ENCODE results near the gene INAFM1.

The INAFM1 gene

DNA sequence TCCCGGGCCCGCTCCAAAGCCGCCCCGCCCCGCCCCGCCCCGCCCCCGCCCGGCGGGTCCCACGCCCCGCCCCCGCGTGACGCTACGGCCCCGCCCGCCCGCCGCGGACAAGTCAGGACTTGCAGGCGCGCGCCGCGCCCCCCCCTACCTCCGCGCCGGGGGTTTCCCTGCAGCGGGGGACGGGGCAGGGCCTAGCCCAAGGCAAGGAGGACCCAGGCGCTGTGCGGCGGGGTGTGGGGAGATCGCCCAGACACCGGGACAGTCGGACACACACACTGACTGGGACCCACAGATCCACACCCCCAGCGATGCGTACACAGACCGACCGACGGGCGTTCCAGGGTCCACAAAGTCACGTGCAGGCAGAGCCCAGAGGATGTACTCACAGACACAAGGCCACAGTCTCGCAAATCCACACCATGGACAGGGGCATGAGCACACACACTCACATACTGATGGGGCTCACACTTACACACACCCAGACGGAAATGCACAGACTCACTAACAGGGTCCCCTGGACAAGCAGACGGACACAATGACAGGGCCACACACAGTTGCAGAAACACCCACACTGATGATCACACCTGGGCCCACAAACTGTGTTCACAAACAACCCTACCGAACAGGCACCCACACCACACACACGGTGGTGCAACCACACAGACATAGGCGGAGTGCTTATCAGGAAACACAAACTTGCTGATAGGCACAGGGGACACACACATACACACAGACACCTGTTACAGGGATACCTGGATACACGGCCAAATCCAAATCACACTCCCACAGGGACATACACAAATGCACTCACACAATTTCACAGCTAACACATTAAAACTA is 43.2 kb upstream of the INAFM1 start:
- Histone ChIP-seq H3K9me3 (ENCODE audit: severe bottlenecking) (no peaks in the 10 kb centered on the region), H3K27ac (peak overlapping the region; percentile 96), H3K36me3 (no peaks in the 10 kb centered on the region), H3K27me3 (ENCODE audit: insufficient read depth, low read depth, severe bottlenecking) (no peaks in the 10 kb centered on the region), H3K4me3 (ENCODE audit: low read depth, low read length) (peak overlapping the region; percentile 53)
- peak; percentile 92 for DNase-seq
- TF ChIP-seq, protein P1, sequence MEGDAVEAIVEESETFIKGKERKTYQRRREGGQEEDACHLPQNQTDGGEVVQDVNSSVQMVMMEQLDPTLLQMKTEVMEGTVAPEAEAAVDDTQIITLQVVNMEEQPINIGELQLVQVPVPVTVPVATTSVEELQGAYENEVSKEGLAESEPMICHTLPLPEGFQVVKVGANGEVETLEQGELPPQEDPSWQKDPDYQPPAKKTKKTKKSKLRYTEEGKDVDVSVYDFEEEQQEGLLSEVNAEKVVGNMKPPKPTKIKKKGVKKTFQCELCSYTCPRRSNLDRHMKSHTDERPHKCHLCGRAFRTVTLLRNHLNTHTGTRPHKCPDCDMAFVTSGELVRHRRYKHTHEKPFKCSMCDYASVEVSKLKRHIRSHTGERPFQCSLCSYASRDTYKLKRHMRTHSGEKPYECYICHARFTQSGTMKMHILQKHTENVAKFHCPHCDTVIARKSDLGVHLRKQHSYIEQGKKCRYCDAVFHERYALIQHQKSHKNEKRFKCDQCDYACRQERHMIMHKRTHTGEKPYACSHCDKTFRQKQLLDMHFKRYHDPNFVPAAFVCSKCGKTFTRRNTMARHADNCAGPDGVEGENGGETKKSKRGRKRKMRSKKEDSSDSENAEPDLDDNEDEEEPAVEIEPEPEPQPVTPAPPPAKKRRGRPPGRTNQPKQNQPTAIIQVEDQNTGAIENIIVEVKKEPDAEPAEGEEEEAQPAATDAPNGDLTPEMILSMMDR (IDR thresholded peaks at IDR 0.05; ENCODE audit: low read depth, low read length), result no peak

DNA sequence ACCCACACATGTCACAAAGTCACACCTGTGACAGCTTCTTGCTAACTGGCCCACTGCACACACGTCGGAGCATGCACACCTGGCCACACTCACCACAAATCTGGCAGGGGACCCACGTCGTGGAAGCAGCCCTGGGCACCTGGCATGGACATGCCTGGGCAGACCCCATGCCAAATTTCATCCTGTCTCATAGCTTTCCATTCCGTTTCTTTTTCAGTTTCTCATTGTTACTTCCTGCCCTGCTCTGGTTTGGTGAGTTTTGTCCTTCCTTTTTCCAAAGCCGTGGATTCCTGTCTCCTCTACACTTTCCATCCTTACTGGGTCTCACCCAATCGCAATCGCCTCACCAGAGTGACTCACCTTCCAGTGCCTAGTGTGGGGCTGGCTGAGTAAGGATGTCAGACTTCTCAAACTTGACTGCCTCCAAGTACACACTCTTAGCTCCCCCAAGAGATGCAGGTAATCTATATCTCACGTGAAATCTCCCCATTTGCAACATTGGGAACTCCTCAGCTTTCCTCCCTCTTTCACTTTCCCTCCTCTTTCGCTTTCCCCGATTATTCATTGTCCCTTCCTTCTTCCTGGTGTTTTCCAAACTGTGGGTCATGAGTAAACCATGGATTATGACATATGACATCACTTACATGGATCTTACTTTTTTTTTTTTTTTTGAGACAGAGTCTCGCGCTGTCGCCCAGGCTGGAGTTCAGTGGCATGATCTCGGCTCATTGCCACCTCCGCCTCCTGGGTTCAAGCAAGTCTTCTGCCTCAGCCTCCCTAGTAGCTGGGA is 42.1 kb upstream of the INAFM1 start:
- TF ChIP-seq, protein P1 (IDR thresholded peaks at IDR 0.05; ENCODE audit: low read depth, low read length), result no peak
- no peak overlapping the region for H3K4me3 ChIP-seq (ENCODE audit: low read depth, low read length)
- H3K27me3 ChIP-seq (ENCODE audit: insufficient read depth, low read depth, severe bottlenecking), result no peaks in the 10 kb centered on the region
- H3K9me3 ChIP-seq (ENCODE audit: severe bottlenecking), result no peaks in the 10 kb centered on the region
- peak overlapping the region; percentile 96 for H3K27ac ChIP-seq
- no peaks in the 10 kb centered on the region for H3K36me3 ChIP-seq
- no peak for DNase-seq

DNA sequence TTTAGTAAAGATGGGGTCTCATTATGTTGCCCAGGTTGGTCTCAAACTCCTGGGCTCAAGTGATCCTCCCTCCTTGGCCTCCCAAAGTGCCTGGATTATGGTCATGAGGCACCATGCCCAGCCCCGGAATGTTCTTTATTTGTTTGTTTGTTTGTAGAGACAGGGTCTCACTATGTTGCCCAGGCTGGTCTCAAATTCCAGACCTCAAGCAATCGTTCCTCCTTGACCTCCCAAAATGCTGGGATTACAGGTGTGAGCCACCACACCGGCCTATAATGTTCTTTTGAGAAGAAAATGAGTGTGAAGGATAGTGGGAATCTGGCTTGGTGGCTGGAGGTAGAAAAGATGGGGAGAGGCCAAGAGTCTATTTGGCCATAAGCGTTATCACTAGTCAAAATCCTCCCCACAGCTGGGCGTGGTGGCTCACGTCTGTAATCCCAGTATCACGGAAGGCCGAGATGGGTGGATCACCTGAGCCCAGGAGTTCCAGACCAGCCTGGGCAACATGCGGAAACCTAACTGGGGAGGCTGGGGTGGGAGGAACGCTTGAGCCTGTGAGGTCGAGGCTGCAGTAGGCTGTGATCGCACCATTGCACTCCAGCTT is 38.5 kb upstream of the INAFM1 start:
- Histone ChIP-seq H3K27me3 (ENCODE audit: insufficient read depth, low read depth, severe bottlenecking) (peaks cover 10% of the 10 kb centered on the region), H3K27ac (no peak overlapping the region), H3K4me3 (ENCODE audit: low read depth, low read length) (no peak overlapping the region), H3K36me3 (no peaks in the 10 kb centered on the region), H3K9me3 (ENCODE audit: severe bottlenecking) (no peaks in the 10 kb centered on the region)
- DNase-seq, result no peak
- TF ChIP-seq, protein P1 (IDR thresholded peaks at IDR 0.05; ENCODE audit: low read depth, low read length), result no peak

DNA sequence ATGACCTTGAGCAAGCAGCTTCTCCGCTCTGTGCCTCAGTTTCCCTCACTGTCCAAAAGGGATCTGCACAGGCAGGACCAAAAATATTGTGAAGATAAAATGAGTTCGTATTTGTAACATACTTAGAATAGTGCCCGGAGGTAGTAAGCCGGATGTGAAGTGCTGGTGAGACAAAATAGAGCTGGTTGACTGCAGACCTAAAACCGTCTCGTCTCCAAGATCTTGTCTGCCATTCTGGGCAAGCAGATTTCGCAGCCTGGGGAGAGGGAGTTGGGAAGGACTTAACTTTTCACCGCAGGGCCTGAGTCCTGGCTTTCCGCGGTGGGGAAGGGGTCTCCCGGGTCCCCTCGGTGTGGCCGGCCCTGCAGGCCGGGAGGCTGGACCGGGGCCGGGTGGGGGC is 35.5 kb upstream of the INAFM1 start:
- Histone ChIP-seq H3K9me3 (ENCODE audit: severe bottlenecking) (no peaks in the 10 kb centered on the region), H3K27me3 (ENCODE audit: insufficient read depth, low read depth, severe bottlenecking) (peaks cover 10% of the 10 kb centered on the region), H3K4me3 (ENCODE audit: low read depth, low read length) (peak overlapping the region; percentile 23; the same call in 1 of the 2 replicates), H3K27ac (no peak overlapping the region), H3K36me3 (no peaks in the 10 kb centered on the region)
- TF ChIP-seq, protein P1 (IDR thresholded peaks at IDR 0.05; ENCODE audit: low read depth, low read length), result no peak
- DNase-seq, result no peak

DNA sequence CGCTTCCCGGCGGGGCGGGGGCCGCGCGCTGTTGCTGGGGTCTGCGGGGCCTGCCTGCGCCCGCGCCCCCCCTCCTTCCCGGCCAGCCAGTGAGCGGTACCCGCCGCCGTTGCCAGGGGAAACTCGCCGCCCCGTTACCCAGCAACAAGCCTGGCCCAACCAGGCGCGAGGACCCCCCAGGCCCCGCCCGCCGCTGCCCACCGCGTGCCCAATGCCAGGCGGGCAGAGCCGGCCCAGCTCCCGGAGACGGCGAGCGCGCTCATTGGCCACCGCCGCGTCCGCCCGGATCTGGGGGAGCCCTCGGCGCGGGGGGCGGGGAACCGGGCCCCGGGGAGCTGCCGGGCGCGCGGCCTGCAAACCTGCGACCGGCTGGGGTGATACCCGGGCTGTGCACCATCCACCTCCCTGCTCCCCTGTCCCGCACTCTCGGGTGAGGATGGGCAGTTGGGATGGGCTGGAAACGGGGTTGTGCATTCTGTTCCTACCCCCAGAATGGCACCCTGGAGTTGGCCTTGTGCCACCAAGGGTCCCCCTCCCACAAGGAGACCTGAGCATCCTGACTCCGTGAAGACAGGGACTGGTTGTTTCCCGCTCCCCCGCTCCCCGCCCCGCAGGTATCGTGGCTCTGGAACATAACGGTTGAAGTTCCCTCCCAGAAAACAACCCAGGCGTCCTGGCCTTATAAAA is 34.9 kb upstream of the INAFM1 start:
- TF ChIP-seq, protein P1 (IDR thresholded peaks at IDR 0.05; ENCODE audit: low read depth, low read length), result no peak
- Histone ChIP-seq H3K36me3 (no peaks in the 10 kb centered on the region), H3K27me3 (ENCODE audit: insufficient read depth, low read depth, severe bottlenecking) (peaks cover 10% of the 10 kb centered on the region), H3K9me3 (ENCODE audit: severe bottlenecking) (no peaks in the 10 kb centered on the region), H3K4me3 (ENCODE audit: low read depth, low read length) (peak overlapping the region; percentile 27), H3K27ac (no peak overlapping the region)
- DNase-seq, result peak; percentile 50

Data from WERI-Rb-1 (cell line).